Measurements from ENCODE around the gene NCAM2.

DNA sequence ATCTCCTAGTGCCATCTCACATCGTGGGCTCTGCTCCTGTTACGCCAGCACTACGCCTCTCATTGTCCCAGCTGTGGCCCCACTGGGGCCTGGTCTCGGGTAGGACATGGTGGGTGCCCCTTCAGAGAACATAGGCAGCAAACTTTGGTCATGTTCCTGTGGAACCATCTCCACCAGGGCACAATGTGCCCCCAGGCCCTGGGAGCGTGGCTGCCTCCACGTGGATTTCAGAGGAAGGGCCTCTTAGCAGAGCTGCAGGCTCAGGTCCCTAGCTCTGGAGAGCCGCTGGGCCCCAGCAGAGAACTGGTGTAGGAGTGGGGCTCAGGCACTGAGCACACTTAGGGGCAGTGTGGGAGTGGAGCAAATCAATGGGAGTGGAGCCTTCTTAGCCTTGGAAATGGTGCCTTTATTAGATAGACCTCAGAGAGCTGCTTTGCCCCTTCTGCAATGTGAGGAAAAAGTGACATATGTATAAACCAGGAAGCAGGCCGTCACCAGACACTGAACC, 460.0 kb downstream of the NCAM2 start:
- TF ChIP-seq, protein P1, sequence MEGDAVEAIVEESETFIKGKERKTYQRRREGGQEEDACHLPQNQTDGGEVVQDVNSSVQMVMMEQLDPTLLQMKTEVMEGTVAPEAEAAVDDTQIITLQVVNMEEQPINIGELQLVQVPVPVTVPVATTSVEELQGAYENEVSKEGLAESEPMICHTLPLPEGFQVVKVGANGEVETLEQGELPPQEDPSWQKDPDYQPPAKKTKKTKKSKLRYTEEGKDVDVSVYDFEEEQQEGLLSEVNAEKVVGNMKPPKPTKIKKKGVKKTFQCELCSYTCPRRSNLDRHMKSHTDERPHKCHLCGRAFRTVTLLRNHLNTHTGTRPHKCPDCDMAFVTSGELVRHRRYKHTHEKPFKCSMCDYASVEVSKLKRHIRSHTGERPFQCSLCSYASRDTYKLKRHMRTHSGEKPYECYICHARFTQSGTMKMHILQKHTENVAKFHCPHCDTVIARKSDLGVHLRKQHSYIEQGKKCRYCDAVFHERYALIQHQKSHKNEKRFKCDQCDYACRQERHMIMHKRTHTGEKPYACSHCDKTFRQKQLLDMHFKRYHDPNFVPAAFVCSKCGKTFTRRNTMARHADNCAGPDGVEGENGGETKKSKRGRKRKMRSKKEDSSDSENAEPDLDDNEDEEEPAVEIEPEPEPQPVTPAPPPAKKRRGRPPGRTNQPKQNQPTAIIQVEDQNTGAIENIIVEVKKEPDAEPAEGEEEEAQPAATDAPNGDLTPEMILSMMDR (conservative IDR thresholded peaks at IDR 0.05; ENCODE audit: low read length) = no peak
- TF ChIP-seq EZH2phosphoT487 (IDR thresholded peaks at IDR 0.05; ENCODE audit: borderline replicate concordance) = no peak

All from Loucy (cell line).